HEK293 (cell line): Measurements from ENCODE around the gene OR4D1.

ENCODE experiments used
- HOXC10 ChIP-seq: sonication (generic); formaldehyde crosslinking; IDR thresholded peaks from 2 replicates; pipeline ENCODE4 v1.8.1; 2023; ENCODE audit warnings: mild to moderate bottlenecking, missing genetic modification reagents
- INSM2 ChIP-seq: fragments of 450-650 bp; formaldehyde crosslinking; IDR thresholded peaks from 2 replicates; pipeline ENCODE4 v1.5.1; 2016; ENCODE audit warnings: missing biosample characterization, missing genetic modification characterization
- KLF10 ChIP-seq: fragments of 450-650 bp; IDR thresholded peaks from 2 replicates; pipeline ENCODE4 v1.5.1; 2018; ENCODE audit warnings: missing biosample characterization, mild to moderate bottlenecking, missing genetic modification characterization
- KLF17 ChIP-seq: fragments of 450-650 bp; formaldehyde crosslinking; IDR thresholded peaks from 2 replicates; pipeline ENCODE4 v1.5.1; 2016; ENCODE audit warnings: missing biosample characterization, missing genetic modification characterization
- MEIS1 ChIP-seq: sonication (generic); formaldehyde crosslinking; IDR thresholded peaks from 2 replicates; pipeline ENCODE4 v1.8.1; 2022; ENCODE audit warnings: missing genetic modification reagents, mild to moderate bottlenecking, borderline replicate concordance
- SP7 ChIP-seq: fragments of 450-650 bp; formaldehyde crosslinking; IDR thresholded peaks from 2 replicates; pipeline ENCODE4 v1.5.1; 2016; ENCODE audit warnings: missing biosample characterization, missing genetic modification characterization
- WT1 ChIP-seq: fragments of 450-650 bp; formaldehyde crosslinking; IDR thresholded peaks from 2 replicates; pipeline ENCODE4 v1.5.1; 2016; ENCODE audit warnings: missing biosample characterization, missing genetic modification characterization
- YY1 ChIP-seq: fragments of 450-650 bp; formaldehyde crosslinking; IDR thresholded peaks from 2 replicates; pipeline ENCODE4 v1.5.1; 2018; ENCODE audit warnings: missing biosample characterization, missing genetic modification characterization
- ZBTB17 ChIP-seq: fragments of 450-650 bp; formaldehyde crosslinking; IDR thresholded peaks from 2 replicates; pipeline ENCODE4 v1.5.1; 2016; ENCODE audit warnings: missing biosample characterization, missing genetic modification characterization
- ZBTB20 ChIP-seq: fragments of 450-650 bp; formaldehyde crosslinking; IDR thresholded peaks from 2 replicates; pipeline ENCODE4 v1.5.1; 2016; ENCODE audit warnings: missing biosample characterization, missing genetic modification characterization
- ZBTB8A ChIP-seq: fragments of 450-650 bp; formaldehyde crosslinking; IDR thresholded peaks from 2 replicates; pipeline ENCODE4 v1.5.1; 2016; ENCODE audit warnings: missing biosample characterization, missing genetic modification characterization
- ZEB2 ChIP-seq: fragments of 450-650 bp; formaldehyde crosslinking; IDR thresholded peaks from 2 replicates; pipeline ENCODE4 v1.5.1; 2016; ENCODE audit warnings: missing biosample characterization, missing genetic modification characterization
- ZNF169 ChIP-seq: fragments of 450-650 bp; formaldehyde crosslinking; IDR thresholded peaks from 2 replicates; pipeline ENCODE4 v1.5.1; 2016; ENCODE audit warnings: missing biosample characterization, missing genetic modification characterization
- ZNF174 ChIP-seq: fragments of 450-650 bp; formaldehyde crosslinking; IDR thresholded peaks from 2 replicates; pipeline ENCODE4 v1.5.0; 2017; ENCODE audit warnings: missing biosample characterization, mild to moderate bottlenecking, missing genetic modification characterization
- ZNF248 ChIP-seq: fragments of 450-650 bp; formaldehyde crosslinking; IDR thresholded peaks from 2 replicates; pipeline ENCODE4 v1.5.1; 2017; ENCODE audit warnings: missing biosample characterization, missing genetic modification characterization
- ZNF350 ChIP-seq: fragments of 450-650 bp; formaldehyde crosslinking; IDR thresholded peaks from 2 replicates; pipeline ENCODE4 v1.5.0; 2017; ENCODE audit warnings: missing biosample characterization, mild to moderate bottlenecking, missing genetic modification characterization
- ZNF354C ChIP-seq: fragments of 450-650 bp; formaldehyde crosslinking; IDR thresholded peaks from 2 replicates; pipeline ENCODE4 v1.5.1; 2016; ENCODE audit warnings: missing biosample characterization, missing genetic modification characterization, low read depth, borderline replicate concordance
- ZNF37A ChIP-seq: fragments of 450-650 bp; IDR thresholded peaks from 2 replicates; pipeline ENCODE4 v1.5.1; 2018; ENCODE audit warnings: missing biosample characterization, missing genetic modification characterization
- ZNF416 ChIP-seq: fragments of 450-650 bp; formaldehyde crosslinking; IDR thresholded peaks from 2 replicates; pipeline ENCODE4 v1.5.1; 2016; ENCODE audit warnings: missing biosample characterization, missing genetic modification characterization
- ZNF426 ChIP-seq: fragments of 450-650 bp; formaldehyde crosslinking; IDR thresholded peaks from 2 replicates; pipeline ENCODE4 v1.5.1; 2017; ENCODE audit warnings: missing biosample characterization, missing genetic modification characterization, mild to moderate bottlenecking, inconsistent platforms, moderate library complexity
- ZNF449 ChIP-seq: fragments of 450-650 bp; formaldehyde crosslinking; IDR thresholded peaks from 2 replicates; pipeline ENCODE4 v1.5.1; 2017; ENCODE audit warnings: missing biosample characterization, mild to moderate bottlenecking, missing genetic modification characterization, moderate library complexity
- ZNF48 ChIP-seq: fragments of 450-650 bp; formaldehyde crosslinking; IDR thresholded peaks from 2 replicates; pipeline ENCODE4 v1.5.1; 2016; ENCODE audit warnings: missing biosample characterization, missing genetic modification characterization
- ZNF488 ChIP-seq: fragments of 450-650 bp; formaldehyde crosslinking; IDR thresholded peaks from 2 replicates; pipeline ENCODE4 v1.5.1; 2016; ENCODE audit warnings: missing biosample characterization, missing genetic modification characterization
- ZNF501 ChIP-seq: fragments of 450-650 bp; formaldehyde crosslinking; IDR thresholded peaks from 2 replicates; pipeline ENCODE4 v1.5.1; 2016; ENCODE audit warnings: missing biosample characterization, missing genetic modification characterization
- ZNF530 ChIP-seq: fragments of 450-650 bp; formaldehyde crosslinking; IDR thresholded peaks from 2 replicates; pipeline ENCODE4 v1.5.1; 2016; ENCODE audit warnings: low read depth, missing biosample characterization, missing genetic modification characterization
- ZNF623 ChIP-seq: fragments of 450-650 bp; formaldehyde crosslinking; IDR thresholded peaks from 2 replicates; pipeline ENCODE4 v1.5.1; 2016; ENCODE audit warnings: missing biosample characterization, missing genetic modification characterization
- ZNF624 ChIP-seq: fragments of 450-650 bp; formaldehyde crosslinking; IDR thresholded peaks from 2 replicates; pipeline ENCODE4 v1.5.1; 2017; ENCODE audit warnings: missing biosample characterization, missing genetic modification characterization
- ZNF626 ChIP-seq: fragments of 450-650 bp; sonication (Bioruptor Pico); formaldehyde crosslinking; IDR thresholded peaks from 2 replicates; pipeline ENCODE4 v1.5.1; 2018; ENCODE audit warnings: missing biosample characterization, missing genetic modification characterization, inconsistent platforms
- ZNF670 ChIP-seq: fragments of 450-650 bp; formaldehyde crosslinking; IDR thresholded peaks from 2 replicates; pipeline ENCODE4 v1.5.1; 2016; ENCODE audit warnings: missing biosample characterization, missing genetic modification characterization, low read depth
- ZNF76 ChIP-seq: fragments of 450-650 bp; formaldehyde crosslinking; IDR thresholded peaks from 2 replicates; pipeline ENCODE4; 2016; ENCODE audit warnings: low read depth, missing biosample characterization, missing genetic modification characterization, borderline replicate concordance
- ZNF837 ChIP-seq: fragments of 450-650 bp; formaldehyde crosslinking; IDR thresholded peaks from 2 replicates; pipeline ENCODE4 v1.5.1; 2016; ENCODE audit warnings: missing biosample characterization, missing genetic modification characterization
- ZNF843 ChIP-seq: fragments of 450-650 bp; formaldehyde crosslinking; IDR thresholded peaks from 2 replicates; pipeline ENCODE4 v1.5.1; 2016; ENCODE audit warnings: missing biosample characterization, missing genetic modification characterization
- ZSCAN16 ChIP-seq: fragments of 450-650 bp; formaldehyde crosslinking; IDR thresholded peaks from 2 replicates; pipeline ENCODE4 v1.5.1; 2016; ENCODE audit warnings: missing biosample characterization, missing genetic modification characterization
- TF ChIP-seq, protein P1 (sequence below): fragments of 450-650 bp; formaldehyde crosslinking; IDR thresholded peaks from 2 replicates; pipeline ENCODE4 v1.5.1; 2016; ENCODE audit warnings: missing biosample characterization, missing genetic modification characterization

The OR4D1 gene

DNA sequence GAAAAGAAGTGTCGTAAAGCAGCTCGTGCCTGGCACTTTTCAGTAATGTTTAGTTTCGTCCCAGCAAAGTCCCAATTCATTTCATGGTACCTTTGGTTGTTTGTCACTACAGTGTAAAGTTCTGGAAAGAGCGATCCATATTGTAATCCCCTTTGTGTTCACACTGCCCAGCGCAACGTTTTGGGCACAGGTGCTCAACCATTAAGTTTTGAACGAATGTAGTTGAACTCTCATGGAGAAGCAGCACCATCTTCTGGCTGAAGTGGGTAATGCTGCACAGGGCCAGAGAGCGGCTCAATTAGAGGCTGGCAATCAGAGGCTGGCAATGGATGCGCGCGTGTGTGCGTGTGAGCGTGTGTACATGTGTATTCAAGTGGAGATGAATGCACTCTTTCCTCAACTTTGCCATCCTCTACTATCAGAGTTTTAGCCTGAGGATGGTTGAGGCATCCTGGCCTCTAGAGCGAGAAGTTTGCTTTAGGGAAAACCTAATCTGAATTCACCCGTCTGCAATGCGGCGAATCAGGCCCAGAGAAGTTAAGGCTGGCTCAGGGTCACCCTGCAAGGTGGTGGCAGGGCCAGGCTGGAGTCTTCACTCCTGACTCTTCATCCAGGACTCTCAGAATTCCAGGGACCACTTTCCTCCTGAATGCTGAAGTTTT lies 35.1 kb upstream of the OR4D1 start (continued):
- TF ChIP-seq INSM2 (tag by site-specific recombination) (no peak), ZNF501 (tag by site-specific recombination) (no peak), ZEB2 (tag by site-specific recombination) (peak; percentile 64; the same call in 1 of the 2 replicates), ZNF449 (tag by site-specific recombination) (no peak), ZBTB20 (no peak), ZNF169 (tag by site-specific recombination) (no peak), ZBTB17 (tag by site-specific recombination) (0 out of 2 replicates have a peak, but pooled peaks have one; percentile 43), HOXC10 (no peak), ZNF843 (tag by site-specific recombination) (no peak), KLF10 (tag by site-specific recombination) (no peak), ZNF670 (tag by site-specific recombination) (no peak), KLF17 (tag by site-specific recombination) (no peak), ZNF48 (tag by site-specific recombination) (no peak), SP7 (0 out of 2 replicates have a peak, but pooled peaks have one; percentile 26), MEIS1 (CRISPR knock-in tag) (peak; percentile 71), ZNF623 (tag by site-specific recombination) (no peak), ZNF837 (tag by site-specific recombination) (no peak), ZNF488 (tag by site-specific recombination) (no peak), ZNF248 (tag by site-specific recombination) (no peak), ZNF626 (tag by site-specific recombination) (no peak), ZNF37A (tag by site-specific recombination) (no peak), ZBTB8A (0 out of 2 replicates have a peak, but pooled peaks have one; percentile 25), ZNF350 (no peak), ZNF530 (no peak), ZNF354C (tag by site-specific recombination) (no peak), ZNF76 (no peak), YY1 (tag by site-specific recombination) (no peak), ZNF624 (tag by site-specific recombination) (no peak), WT1 (tag by site-specific recombination) (no peak), ZNF426 (no peak), ZNF416 (tag by site-specific recombination) (no peak), ZNF174 (tag by site-specific recombination) (no peak), ZSCAN16 (tag by site-specific recombination) (no peak)
- TF ChIP-seq, protein P1, sequence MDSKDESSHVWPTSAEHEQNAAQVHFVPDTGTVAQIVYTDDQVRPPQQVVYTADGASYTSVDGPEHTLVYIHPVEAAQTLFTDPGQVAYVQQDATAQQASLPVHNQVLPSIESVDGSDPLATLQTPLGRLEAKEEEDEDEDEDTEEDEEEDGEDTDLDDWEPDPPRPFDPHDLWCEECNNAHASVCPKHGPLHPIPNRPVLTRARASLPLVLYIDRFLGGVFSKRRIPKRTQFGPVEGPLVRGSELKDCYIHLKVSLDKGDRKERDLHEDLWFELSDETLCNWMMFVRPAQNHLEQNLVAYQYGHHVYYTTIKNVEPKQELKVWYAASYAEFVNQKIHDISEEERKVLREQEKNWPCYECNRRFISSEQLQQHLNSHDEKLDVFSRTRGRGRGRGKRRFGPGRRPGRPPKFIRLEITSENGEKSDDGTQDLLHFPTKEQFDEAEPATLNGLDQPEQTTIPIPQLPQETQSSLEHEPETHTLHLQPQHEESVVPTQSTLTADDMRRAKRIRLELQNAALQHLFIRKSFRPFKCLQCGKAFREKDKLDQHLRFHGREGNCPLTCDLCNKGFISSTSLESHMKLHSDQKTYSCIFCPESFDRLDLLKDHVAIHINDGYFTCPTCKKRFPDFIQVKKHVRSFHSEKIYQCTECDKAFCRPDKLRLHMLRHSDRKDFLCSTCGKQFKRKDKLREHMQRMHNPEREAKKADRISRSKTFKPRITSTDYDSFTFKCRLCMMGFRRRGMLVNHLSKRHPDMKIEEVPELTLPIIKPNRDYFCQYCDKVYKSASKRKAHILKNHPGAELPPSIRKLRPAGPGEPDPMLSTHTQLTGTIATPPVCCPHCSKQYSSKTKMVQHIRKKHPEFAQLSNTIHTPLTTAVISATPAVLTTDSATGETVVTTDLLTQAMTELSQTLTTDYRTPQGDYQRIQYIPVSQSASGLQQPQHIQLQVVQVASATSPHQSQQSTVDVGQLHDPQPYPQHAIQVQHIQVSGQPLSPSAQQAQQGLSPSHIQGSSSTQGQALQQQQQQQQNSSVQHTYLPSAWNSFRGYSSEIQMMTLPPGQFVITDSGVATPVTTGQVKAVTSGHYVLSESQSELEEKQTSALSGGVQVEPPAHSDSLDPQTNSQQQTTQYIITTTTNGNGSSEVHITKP (tag by site-specific recombination) = 0 out of 2 replicates have a peak, but pooled peaks have one; percentile 19
